GM20000 (cell line): ENCODE data around the gene RBFOX2.

Experiments used
- DNase-seq: peaks from one replicate; pipeline ENCODE4 v3.0.0; 2012; ENCODE audit warnings: low spot score
- CTCF ChIP-seq: IDR thresholded peaks from 2 replicates; pipeline ENCODE4 v1.5.1; 2012; ENCODE audit warnings: mild to moderate bottlenecking, control low read depth; ENCODE audit errors: extremely low read depth, missing control alignments

The RBFOX2 gene

GRCh38 chr22:35866651-35867050 is 162.0 kb downstream of the RBFOX2 start:
- TF ChIP-seq CTCF, result no peak

GRCh38 chr22:35864545-35865165 is 164.0 kb downstream of the RBFOX2 start:
- DNase-seq, result no peak
- no peak for TF ChIP-seq CTCF

More at GRCh38 chr22:35866651-35867050, 162.0 kb downstream of the RBFOX2 start:
- no peak for DNase-seq

DNA sequence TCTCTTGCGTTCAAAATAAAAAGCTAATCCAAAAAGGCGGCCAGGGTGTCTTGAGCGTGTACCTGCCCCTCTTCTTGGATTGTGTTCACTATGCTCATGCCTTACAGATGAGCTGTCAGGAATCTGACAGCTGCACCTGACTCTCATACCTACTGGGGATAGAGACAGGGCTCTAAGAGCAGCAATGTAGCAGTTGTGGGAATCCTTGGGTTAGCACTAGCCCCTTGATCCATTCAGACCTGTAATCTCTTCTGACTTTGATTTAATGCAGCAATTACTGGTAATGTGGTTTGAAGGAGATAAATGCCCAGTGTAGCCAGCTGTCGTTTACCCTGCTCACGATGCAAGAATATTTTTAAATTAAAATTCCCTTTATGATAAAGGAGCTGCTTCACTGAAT is 165.2 kb downstream of the RBFOX2 start:
- no peak for TF ChIP-seq CTCF
- DNase-seq, result no peak

DNA sequence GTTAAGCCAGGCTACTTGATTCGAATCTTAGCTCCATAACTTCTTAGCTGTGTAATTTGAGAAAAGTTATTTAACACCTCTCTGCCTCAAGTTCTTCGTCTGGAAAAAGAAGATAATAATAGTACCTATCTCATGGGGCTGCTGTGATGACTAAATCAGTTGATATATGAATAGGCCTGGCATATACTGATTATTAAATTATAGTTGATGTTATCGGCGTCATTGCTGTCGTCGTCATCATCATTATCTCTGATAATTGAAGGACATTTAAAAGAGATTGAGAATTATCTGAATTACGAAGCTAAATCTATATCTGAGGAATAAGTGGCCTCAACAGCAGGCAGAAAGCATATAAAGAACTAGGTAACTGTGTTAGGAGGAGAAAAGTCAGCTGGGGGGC is 165.9 kb downstream of the RBFOX2 start:
- no peak for TF ChIP-seq CTCF
- DNase-seq, result no peak

DNA sequence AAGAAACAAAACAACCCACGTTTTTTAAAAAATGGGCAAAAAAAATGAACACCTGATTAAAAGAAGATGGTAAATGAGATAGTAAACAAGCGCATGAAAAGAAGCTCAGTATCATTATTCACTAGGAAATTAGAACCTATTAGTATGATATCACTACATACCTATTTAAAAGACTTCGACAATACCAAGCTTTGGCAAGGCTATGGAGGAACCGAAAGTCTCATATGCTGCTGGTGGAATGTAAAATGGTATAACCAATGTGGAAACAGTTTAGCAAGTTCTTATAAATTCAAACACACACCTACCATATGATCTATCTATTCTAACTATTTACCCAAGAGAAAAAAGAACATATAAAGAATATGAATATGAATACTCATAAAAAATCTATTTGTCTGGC is 167.2 kb downstream of the RBFOX2 start:
- DNase-seq, result no peak
- no peak for TF ChIP-seq CTCF

GRCh38 chr22:35860837-35861236 is 167.8 kb downstream of the RBFOX2 start:
- TF ChIP-seq CTCF, result no peak
- no peak for DNase-seq

DNA sequence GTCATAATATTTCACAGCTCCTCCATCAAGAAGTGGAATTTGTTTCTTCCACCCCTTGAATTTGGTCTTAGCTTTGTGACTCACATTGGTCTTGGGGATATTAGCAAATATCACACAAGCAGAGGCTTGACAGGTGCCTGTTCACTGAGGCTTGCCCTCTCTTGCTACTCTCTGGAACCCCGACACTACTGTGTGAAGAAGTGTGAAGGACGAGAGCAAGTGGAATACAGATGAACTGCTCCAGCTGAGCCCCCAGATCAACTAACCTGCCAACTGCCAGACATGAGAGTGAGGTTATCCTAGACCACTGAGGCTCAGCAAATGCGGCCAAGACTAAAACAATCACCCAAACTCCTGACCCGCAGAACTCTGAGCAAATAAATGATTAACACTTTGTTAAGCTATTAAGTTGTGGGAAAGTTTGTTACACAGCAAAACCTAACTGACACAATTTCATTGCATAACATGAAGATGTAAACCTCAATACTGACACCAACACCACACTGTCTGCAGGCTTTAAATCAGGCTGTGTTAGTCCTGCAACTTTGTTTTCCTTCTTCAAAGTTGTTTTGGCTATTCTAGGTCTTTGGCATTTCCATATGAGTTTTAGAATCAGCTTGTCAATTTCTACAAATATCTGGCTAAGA is 168.4 kb downstream of the RBFOX2 start:
- TF ChIP-seq CTCF, result no peak
- DNase-seq, result no peak
